ENCODE results near the gene ZBTB17.

DNA sequence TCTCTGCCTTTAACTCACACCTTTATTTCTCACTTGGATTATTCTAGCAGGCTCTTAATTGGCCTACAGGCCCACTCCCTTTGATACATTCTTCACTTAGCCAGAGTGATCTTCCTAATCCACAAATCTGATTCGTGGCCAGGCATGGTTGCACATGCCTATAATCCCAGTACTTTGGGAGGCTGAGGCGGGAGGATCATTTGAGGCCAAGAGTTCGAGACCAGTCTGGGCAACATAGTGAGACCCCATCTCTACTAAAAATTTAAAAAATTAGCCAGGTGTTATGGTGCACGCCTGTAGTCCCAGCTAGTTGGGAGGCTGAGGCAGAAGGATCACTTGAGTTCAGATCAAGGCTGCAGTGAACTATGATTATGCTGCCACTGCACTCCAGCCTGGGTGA is 2.1 kb downstream of the ZBTB17 start:
- TF ChIP-seq, protein P1, sequence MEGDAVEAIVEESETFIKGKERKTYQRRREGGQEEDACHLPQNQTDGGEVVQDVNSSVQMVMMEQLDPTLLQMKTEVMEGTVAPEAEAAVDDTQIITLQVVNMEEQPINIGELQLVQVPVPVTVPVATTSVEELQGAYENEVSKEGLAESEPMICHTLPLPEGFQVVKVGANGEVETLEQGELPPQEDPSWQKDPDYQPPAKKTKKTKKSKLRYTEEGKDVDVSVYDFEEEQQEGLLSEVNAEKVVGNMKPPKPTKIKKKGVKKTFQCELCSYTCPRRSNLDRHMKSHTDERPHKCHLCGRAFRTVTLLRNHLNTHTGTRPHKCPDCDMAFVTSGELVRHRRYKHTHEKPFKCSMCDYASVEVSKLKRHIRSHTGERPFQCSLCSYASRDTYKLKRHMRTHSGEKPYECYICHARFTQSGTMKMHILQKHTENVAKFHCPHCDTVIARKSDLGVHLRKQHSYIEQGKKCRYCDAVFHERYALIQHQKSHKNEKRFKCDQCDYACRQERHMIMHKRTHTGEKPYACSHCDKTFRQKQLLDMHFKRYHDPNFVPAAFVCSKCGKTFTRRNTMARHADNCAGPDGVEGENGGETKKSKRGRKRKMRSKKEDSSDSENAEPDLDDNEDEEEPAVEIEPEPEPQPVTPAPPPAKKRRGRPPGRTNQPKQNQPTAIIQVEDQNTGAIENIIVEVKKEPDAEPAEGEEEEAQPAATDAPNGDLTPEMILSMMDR (IDR thresholded peaks at IDR 0.05; ENCODE audit: low read depth, low read length): no peak
- TF ChIP-seq EZH2phosphoT487 (IDR thresholded peaks at IDR 0.05; ENCODE audit: low read depth): no peak
